ENCODE data around the gene PIK3R1. TPM values are rescaled to one million over a fixed set of nuclear protein-coding genes. Genes with fewer than 3 reads are reported as not detected.

The PIK3R1 gene
- total RNA-seq, 1 experiment from 2014 or later = 1.7 TPM

GRCh38 chr5:68187268-68188055 lies 28.1 kb upstream of the PIK3R1 start:
- DNase-seq (no peak), ATAC-seq (no peak)
- Histone ChIP-seq H3F3A (ENCODE audit: low read length, unreplicated experiment) (no peaks in the 10 kb centered on the region), H3K4me1 (ENCODE audit: insufficient read depth, low read length) (no peaks in the 10 kb centered on the region), H3K27me3 (ENCODE audit: low read length) (no peaks in the 10 kb centered on the region), H3K9me3 (ENCODE audit: low read length) (no peaks in the 10 kb centered on the region), H3K4me3 (ENCODE audit: low read length) (no peak overlapping the region), H2AFZ (ENCODE audit: low read length) (no peak overlapping the region), H3K9ac (ENCODE audit: low read length) (no peak overlapping the region), H3K4me2 (ENCODE audit: low read length) (no peak overlapping the region), H3K36me3 (ENCODE audit: low read depth, low read length) (no peaks in the 10 kb centered on the region), H3K27ac (ENCODE audit: low read length) (no peak overlapping the region), H4K20me1 (ENCODE audit: low read length) (no peaks in the 10 kb centered on the region), H3K79me2 (ENCODE audit: low read length) (no peaks in the 10 kb centered on the region), H3K9me2 (replicated peaks; ENCODE audit: low read length) (no peaks in the 10 kb centered on the region)
- ChIA-PET POLR2A (ENCODE audit: unreplicated experiment) (interaction anchor here (0.5 kb wide), 1 partner anchor 701 kb away, joined by 5 read pairs; no protein-coding TSS in a partner anchor), CTCF (no interaction called here)
- BruUV-seq (replicated peaks) = no TSS peak
- intact Hi-C loops (cut with micrococcal nuclease) = no loop called here
- TF ChIP-seq CTCF (conservative IDR thresholded peaks at IDR 0.05; ENCODE audit: low read depth, low read length) (no peak), EZH2phosphoT487 (IDR thresholded peaks at IDR 0.05; ENCODE audit: borderline replicate concordance, low read length) (no peak), EZH2 (IDR thresholded peaks at IDR 0.05; ENCODE audit: low read length, unreplicated experiment) (no peak)

- Histone ChIP-seq H2AFZ (ENCODE audit: low read length) (no peak overlapping the region), H3K4me2 (ENCODE audit: low read length) (no peak overlapping the region), H3K4me1 (ENCODE audit: insufficient read depth, low read length) (no peaks in the 10 kb centered on the region), H3K9me2 (replicated peaks; ENCODE audit: low read length) (no peaks in the 10 kb centered on the region), H3K27me3 (ENCODE audit: low read length) (no peaks in the 10 kb centered on the region), H3K27ac (ENCODE audit: low read length) (no peak overlapping the region), H4K20me1 (ENCODE audit: low read length) (no peaks in the 10 kb centered on the region), H3K79me2 (ENCODE audit: low read length) (no peaks in the 10 kb centered on the region), H3K9ac (ENCODE audit: low read length) (no peak overlapping the region), H3F3A (ENCODE audit: low read length, unreplicated experiment) (no peaks in the 10 kb centered on the region), H3K9me3 (ENCODE audit: low read length) (no peaks in the 10 kb centered on the region), H3K36me3 (ENCODE audit: low read depth, low read length) (no peaks in the 10 kb centered on the region), H3K4me3 (ENCODE audit: low read length) (no peak overlapping the region)
- DNase-seq = no peak
- BruUV-seq (replicated peaks) = no TSS peak
- intact Hi-C loops (cut with micrococcal nuclease) = no loop called here
- TF ChIP-seq EZH2phosphoT487 (IDR thresholded peaks at IDR 0.05; ENCODE audit: borderline replicate concordance, low read length) (no peak), EZH2 (IDR thresholded peaks at IDR 0.05; ENCODE audit: low read length, unreplicated experiment) (no peak), CTCF (conservative IDR thresholded peaks at IDR 0.05; ENCODE audit: low read depth, low read length) (no peak)
- no peak for ATAC-seq
- ChIA-PET POLR2A (ENCODE audit: unreplicated experiment) (no interaction called here), CTCF (no interaction called here)
Measured at GRCh38 chr5:68189171-68189570, 26.4 kb upstream of the PIK3R1 start.

GRCh38 chr5:68189613-68190012 lies 25.9 kb upstream of the PIK3R1 start:
- no TSS peak for BruUV-seq (replicated peaks)
- Histone ChIP-seq H4K20me1 (ENCODE audit: low read length) (no peaks in the 10 kb centered on the region), H3K4me1 (ENCODE audit: insufficient read depth, low read length) (no peaks in the 10 kb centered on the region), H2AFZ (ENCODE audit: low read length) (no peak overlapping the region), H3K9me3 (ENCODE audit: low read length) (no peaks in the 10 kb centered on the region), H3K27me3 (ENCODE audit: low read length) (no peaks in the 10 kb centered on the region), H3K9me2 (replicated peaks; ENCODE audit: low read length) (no peaks in the 10 kb centered on the region), H3K4me3 (ENCODE audit: low read length) (no peak overlapping the region), H3F3A (ENCODE audit: low read length, unreplicated experiment) (no peaks in the 10 kb centered on the region), H3K27ac (ENCODE audit: low read length) (no peak overlapping the region), H3K36me3 (ENCODE audit: low read depth, low read length) (no peaks in the 10 kb centered on the region), H3K4me2 (ENCODE audit: low read length) (no peak overlapping the region), H3K9ac (ENCODE audit: low read length) (no peak overlapping the region), H3K79me2 (ENCODE audit: low read length) (no peaks in the 10 kb centered on the region)
- CTCF ChIA-PET = no interaction called here
- ATAC-seq (no peak), DNase-seq (no peak)
- intact Hi-C loops (cut with micrococcal nuclease) = no loop called here
- POLR2A ChIA-PET (ENCODE audit: unreplicated experiment) = no interaction called here
- no peak for TF ChIP-seq EZH2 (IDR thresholded peaks at IDR 0.05; ENCODE audit: low read length, unreplicated experiment)
- no peak for TF ChIP-seq EZH2phosphoT487 (IDR thresholded peaks at IDR 0.05; ENCODE audit: borderline replicate concordance, low read length)
- TF ChIP-seq CTCF (conservative IDR thresholded peaks at IDR 0.05; ENCODE audit: low read depth, low read length) = no peak

All from PC-3 (cell line).